ENCODE results near the gene SRMS. TPM values are rescaled to one million over a fixed set of nuclear protein-coding genes. Genes with fewer than 3 reads are reported as not detected.

Gene SRMS
- total and polyA plus RNA-seq, 10 donors, result 0.07 to 1.5 (median 0.78) TPM; not detected in 2

DNA sequence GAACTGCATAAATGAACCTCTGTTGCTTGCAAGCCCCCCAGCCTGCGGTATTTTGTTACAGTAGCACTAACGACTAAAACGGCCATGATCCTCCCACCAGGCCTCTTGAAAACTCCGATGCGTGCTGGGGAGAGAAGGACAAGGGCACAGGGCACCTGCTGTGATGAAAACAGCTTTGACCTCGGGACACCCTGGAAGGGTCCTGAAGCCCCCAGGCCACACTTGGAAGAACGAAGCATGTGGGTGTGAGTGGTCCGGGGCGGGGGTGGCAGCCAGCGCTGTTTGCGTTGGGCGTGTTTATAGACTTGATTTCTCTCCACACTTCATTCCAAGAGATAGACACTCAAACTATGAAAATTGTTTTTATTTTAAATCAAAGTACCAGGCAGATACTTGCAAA lies 39.7 kb upstream of the SRMS start:
- H3K4me3 ChIP-seq, result no peak overlapping the region
- WGBS, 5 donors, result 93 to 95% (median 95%) methylated on average over 12 of the region's 12 CpGs
- no peak for TF ChIP-seq POLR2A (IDR thresholded peaks at IDR 0.05)
- TF ChIP-seq POLR2AphosphoS5 (IDR thresholded peaks at IDR 0.05), result no peak
- TF ChIP-seq, protein P1, sequence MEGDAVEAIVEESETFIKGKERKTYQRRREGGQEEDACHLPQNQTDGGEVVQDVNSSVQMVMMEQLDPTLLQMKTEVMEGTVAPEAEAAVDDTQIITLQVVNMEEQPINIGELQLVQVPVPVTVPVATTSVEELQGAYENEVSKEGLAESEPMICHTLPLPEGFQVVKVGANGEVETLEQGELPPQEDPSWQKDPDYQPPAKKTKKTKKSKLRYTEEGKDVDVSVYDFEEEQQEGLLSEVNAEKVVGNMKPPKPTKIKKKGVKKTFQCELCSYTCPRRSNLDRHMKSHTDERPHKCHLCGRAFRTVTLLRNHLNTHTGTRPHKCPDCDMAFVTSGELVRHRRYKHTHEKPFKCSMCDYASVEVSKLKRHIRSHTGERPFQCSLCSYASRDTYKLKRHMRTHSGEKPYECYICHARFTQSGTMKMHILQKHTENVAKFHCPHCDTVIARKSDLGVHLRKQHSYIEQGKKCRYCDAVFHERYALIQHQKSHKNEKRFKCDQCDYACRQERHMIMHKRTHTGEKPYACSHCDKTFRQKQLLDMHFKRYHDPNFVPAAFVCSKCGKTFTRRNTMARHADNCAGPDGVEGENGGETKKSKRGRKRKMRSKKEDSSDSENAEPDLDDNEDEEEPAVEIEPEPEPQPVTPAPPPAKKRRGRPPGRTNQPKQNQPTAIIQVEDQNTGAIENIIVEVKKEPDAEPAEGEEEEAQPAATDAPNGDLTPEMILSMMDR (IDR thresholded peaks at IDR 0.05 in 8 of 11, conservative IDR thresholded peaks at IDR 0.05 in 3 of 11), result no peak
- H3K27me3 ChIP-seq (replicated peaks in 1 of 7), result no peaks in the 10 kb centered on the region
- H3K9me3 ChIP-seq, result no peaks in the 10 kb centered on the region
- DNase-seq, result no peak
- H3K36me3 ChIP-seq, result peaks cover 0 to 57% (median 33%) of the 10 kb centered on the region in 6 donors
- intact Hi-C loops (cut with DNase I; ENCODE audit: low total_unique reads), result no loop called here
- peaks cover 0 to 31% (median 12%) of the 10 kb centered on the region in 6 donors for H3K4me1 ChIP-seq
- H3K27ac ChIP-seq, result peak overlapping the region in 1 of 8 donors; percentile 74

DNA sequence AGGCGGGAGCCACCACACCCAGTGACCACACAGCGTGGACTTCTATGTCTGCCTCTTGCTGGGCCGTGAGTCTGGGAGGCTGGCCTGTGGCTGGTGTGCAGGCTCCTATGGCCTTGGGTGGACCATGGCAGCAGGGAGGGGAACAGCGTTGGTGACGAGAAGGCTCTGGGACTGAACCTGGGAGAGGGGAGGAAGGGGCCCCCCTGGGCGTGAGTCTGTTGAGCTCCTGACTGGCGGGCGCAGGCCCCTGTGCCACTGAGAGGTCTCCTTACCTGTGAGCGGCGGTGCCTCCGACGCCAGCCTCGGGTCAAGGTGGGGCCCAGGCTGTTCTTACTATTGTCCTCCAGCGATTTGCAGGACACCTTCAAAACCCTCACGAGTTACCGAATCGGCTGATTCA lies 39.2 kb upstream of the SRMS start:
- Histone ChIP-seq H3K27ac (no peak overlapping the region), H3K4me1 (peaks cover 0 to 31% (median 12%) of the 10 kb centered on the region in 6 donors), H3K36me3 (peaks cover 0 to 52% (median 28%) of the 10 kb centered on the region in 6 donors), H3K9me3 (no peaks in the 10 kb centered on the region), H3K4me3 (no peak overlapping the region), H3K27me3 (replicated peaks in 1 of 7) (no peaks in the 10 kb centered on the region)
- peak in 1 of 3 donors; percentile 44 for TF ChIP-seq POLR2AphosphoS5 (IDR thresholded peaks at IDR 0.05)
- TF ChIP-seq, protein P1 (IDR thresholded peaks at IDR 0.05 in 8 of 11, conservative IDR thresholded peaks at IDR 0.05 in 3 of 11), result no peak
- intact Hi-C loops (cut with DNase I; ENCODE audit: low total_unique reads), result no loop called here
- WGBS, 5 donors, result 88 to 99% (median 91%) methylated on average over 17 of the region's 17 CpGs
- DNase-seq, result no peak

DNA sequence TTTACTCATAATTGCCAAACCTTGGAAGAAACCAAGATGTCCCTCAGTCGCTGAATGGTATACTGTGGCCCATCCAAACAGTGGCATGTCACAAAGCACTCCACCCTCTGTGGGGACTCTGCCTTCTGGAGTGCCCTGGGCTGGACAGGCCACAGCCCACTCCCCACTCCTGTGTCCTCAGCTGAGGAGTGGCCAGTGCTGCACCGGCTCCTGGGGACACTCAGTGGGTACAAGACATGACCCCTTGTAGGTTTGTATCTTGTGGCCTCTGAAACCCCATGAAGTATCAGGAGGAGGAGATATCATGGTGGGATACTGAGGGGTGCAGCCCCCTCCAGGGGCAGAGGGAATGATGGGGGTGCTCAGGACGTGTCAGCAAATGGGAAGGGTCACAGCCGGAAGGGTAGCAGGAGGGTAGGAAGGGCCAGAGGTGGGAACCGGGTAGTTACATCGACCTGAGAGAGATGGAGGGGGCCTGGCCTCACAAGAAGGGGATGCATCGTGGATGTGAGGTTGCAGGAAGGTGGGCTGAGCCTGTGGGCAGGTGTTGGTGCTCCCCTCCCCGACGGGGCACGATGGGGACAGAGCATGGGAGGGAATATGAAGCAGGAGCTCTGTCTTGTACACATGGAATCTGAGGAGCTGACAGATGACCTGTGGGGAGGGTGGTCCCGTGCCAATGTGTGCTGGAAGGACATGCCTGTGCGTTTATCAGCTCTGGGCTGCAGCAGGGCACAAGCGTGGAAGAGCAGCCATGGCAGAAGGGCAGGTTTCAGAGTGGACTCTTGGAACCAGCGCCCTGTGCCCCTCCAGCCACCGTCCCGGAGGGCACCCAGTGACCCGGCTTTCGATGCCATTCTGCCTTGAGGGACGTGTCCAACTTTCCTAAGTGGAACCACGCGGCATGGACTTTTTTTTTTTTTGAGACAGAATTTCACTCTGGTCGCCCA lies 38.3 kb upstream of the SRMS start:
- no peak for DNase-seq
- intact Hi-C loops (cut with DNase I; ENCODE audit: low total_unique reads), result no loop called here

More for the DNA sequence above, 38.3 kb upstream of the SRMS start:
- Histone ChIP-seq H3K9me3 (no peaks in the 10 kb centered on the region), H3K36me3 (peaks cover 0 to 43% (median 20%) of the 10 kb centered on the region in 6 donors), H3K4me1 (peaks cover 0 to 32% (median 12%) of the 10 kb centered on the region in 6 donors), H3K27ac (no peak overlapping the region), H3K27me3 (replicated peaks in 1 of 7) (no peaks in the 10 kb centered on the region), H3K4me3 (no peak overlapping the region)
- 82 to 93% (median 88%) methylated on average over 22 of the region's 22 CpGs for WGBS, 5 donors
- TF ChIP-seq POLR2AphosphoS5 (IDR thresholded peaks at IDR 0.05) (no peak), POLR2A (IDR thresholded peaks at IDR 0.05) (no peak)
- TF ChIP-seq, protein P1 (IDR thresholded peaks at IDR 0.05 in 8 of 11, conservative IDR thresholded peaks at IDR 0.05 in 3 of 11), result no peak

All from spleen (tissue), 11 donors.